HG02678 (cell line): ENCODE data around the gene CFAP298.
"Not testable (repeated sequence)": the region's sequence is repeated elsewhere in the genome, so short reads cannot be mapped to it uniquely, and the experiment has no call there.

Source experiments
- ATAC-seq: cut with Tn5 transposase; IDR thresholded peaks from one replicate; pipeline ENCODE4 v1.9.1; 2021; ENCODE audit warnings: mild to moderate bottlenecking, moderate library complexity; ENCODE audit not compliant: unreplicated experiment

Gene CFAP298

GRCh38 chr21:32569261-32570230 lies 42.6 kb downstream of the CFAP298 start:
- peak; percentile 80 for ATAC-seq

GRCh38 chr21:32567626-32568025 lies 44.6 kb downstream of the CFAP298 start:
- ATAC-seq = no peak

DNA sequence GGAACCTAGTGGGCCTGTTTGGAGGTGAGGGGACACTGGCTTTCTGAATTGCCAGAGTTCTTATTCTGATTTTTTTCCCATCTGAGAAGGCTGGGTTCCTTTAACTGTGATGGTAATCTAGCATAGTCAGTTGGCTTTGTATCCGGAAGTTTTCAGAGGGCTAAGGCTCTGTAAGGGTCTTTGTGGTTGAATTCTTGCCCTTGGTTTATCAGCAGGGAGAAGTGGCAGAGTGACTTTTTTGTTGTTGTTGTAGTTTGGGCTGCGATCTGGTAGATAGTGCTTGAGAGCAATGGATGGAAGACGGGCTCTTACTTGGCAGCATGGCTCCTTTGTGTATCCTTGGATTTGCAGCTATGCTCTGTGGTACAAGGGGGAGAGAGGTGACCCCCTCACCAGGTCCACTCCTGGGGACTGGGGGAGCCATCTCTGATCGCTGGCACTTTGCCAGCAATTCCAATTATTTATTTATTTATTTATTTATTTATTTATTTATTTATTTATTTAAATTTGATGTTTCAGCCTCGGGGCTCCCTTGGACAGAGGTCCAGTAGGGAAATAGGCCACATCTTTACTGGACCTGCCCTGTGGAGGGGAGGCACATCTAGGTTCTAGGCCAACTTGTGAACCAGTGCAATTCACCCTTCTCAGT lies 45.3 kb downstream of the CFAP298 start:
- ATAC-seq = no peak

- ATAC-seq = no peak
These were observed 46.2 kb downstream of the CFAP298 start for GRCh38 chr21:32565856-32566465.

GRCh38 chr21:32562915-32563314 lies 49.3 kb downstream of the CFAP298 start:
- ATAC-seq = no peak

GRCh38 chr21:32562426-32562825 lies 49.8 kb downstream of the CFAP298 start:
- no peak for ATAC-seq

DNA sequence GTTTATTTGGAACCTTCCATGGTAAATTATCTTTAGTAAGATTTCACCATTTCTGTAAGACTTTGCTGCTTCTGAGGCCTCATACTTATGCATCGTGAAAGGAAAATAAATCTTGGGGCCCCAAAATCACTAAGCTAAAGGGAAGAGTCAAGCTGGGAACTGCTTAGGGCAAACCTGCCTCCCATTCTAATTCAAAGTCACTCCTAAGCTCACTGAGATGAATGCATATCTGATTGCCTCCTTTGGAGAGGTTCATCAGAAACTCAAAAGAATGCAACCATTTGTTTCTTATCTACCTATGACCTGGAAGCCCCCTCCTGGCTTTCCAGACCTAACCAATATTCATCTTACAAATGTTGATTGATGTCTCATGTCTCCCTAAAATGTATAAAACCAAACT lies 50.7 kb downstream of the CFAP298 start:
- not testable (repeated sequence) for ATAC-seq

- no peak for ATAC-seq
These were observed 51.3 kb downstream of the CFAP298 start for GRCh38 chr21:32560896-32561295.

- no peak for ATAC-seq
These were observed 53.1 kb downstream of the CFAP298 start for GRCh38 chr21:32559006-32559610.

DNA sequence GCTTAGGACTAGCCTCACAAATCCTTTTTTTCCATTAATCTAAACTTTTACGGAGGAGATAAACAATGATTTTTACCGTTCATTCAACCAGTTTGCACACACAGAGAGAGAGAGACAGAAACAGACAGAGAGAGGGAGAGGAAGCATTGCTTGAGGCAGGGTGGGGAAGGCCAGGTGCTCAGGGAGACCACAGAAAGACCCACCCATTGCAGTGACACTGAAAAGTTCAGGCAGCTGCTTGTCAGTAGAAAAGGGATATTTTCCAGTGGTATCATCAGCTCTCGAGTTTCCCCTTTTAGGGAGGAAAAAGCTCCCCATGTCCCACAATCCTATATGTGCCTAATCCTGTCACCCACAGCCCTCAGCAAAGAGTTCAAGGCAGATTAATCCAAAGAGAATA lies 54.1 kb downstream of the CFAP298 start:
- no peak for ATAC-seq

DNA sequence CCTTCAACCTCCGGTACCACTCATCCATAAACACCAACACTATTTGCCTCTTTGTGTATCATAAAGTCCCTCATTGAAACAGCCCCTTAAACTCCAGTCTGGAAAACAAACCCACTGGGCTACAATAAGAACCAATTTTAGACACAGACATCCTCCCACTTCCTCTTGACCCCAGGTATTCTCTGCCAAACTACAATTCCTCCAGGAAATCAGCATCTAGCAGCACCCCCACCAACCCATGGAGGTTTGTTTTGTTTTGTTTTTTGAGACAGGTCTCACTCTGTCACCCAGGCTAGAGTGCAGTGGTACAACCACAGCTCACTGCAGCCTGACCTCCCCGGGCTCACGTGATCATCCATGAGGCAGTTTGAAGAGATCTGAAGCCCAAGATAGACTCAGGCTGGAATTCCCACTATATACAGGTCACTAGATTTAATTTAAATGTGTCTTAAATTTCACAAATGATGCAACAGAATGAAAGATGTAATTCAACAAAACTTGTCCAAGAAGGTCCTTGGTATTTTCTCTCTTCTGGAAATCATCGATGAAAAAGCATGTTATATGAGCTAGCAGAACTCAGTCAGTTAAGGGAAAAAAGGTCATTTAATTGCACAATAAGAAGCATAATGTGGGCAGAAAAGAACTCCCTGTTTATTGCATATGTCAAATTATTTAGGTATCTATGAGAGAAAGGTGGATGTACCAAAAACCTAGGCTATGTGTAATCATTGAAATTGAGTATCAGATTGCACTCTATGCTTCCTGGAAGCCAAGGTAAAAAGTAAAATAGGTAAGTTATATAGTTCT lies 57.1 kb downstream of the CFAP298 start:
- no peak for ATAC-seq

DNA sequence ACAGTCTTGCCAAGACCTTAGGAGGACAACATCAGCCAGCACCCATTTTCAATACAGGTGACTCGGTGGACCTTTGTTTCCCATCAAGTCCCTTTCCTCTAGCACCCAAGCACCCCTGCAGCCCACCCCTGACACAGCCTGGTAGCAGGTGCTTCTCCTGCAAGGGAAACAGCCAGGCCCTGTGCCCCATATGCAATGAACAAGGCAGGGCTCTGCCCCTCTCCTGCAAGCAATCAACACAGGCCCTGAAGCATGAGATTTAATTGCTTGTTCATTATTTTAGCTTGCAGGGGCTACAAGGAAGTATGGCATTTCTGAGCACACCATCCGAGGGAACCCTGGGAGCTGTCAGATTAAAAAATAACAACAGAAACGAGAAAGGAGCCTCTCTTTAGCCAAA lies 62.3 kb downstream of the CFAP298 start:
- ATAC-seq = no peak

DNA sequence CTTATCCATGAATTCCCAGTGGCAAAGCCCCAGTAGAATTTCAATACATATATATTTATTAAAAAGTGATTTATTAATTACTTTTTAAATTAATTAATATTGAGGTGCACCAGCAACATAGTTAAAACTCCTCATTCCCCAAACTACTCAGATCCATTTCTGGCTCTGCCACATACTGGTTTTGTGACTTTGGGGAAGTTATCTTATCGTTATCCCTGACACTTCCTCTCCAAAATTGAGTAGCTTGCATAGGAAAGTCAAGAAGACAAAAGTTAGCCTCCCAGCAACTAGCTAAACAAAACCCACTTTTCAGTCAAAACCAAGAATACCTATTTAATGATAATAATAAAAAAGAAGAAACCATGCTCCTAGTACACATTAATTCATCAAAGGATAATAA lies 62.7 kb downstream of the CFAP298 start:
- no peak for ATAC-seq
